A549 (cell line): ENCODE results near the gene PVALEF.

ENCODE experiments used
- CBX8 ChIP-seq: fragments of 200-600 bp; sonication (generic); IDR thresholded peaks from 2 replicates; pipeline ENCODE4 v1.6.1; 2016
- CHD2 ChIP-seq: fragments of 150-350 bp; IDR thresholded peaks from 2 replicates; pipeline ENCODE4 v1.6.1; 2014; ENCODE audit warnings: low read length; ENCODE audit not compliant: partially characterized antibody
- CTCF ChIP-seq: fragments of >200 bp; sonication (Bioruptor Twin); formaldehyde crosslinking; IDR thresholded peaks from 3 replicates; pipeline ENCODE4 v1.5.1; 2016
- EP300 ChIP-seq, 2 experiments: fragments of >200 bp; sonication (Bioruptor Twin); formaldehyde crosslinking; IDR thresholded peaks; 2 replicates in 1 of 2; 3 replicates in 1 of 2; pipeline ENCODE4 v1.6.1; 2016 to 2017
- FOSL2 ChIP-seq, 2 experiments: fragments of 450-650 bp in 1 of 2; fragments of >200 bp in 1 of 2; sonication (Bioruptor Twin) in 1 of 2; formaldehyde crosslinking; IDR thresholded peaks; 2 replicates each; pipeline versions ENCODE4 v1.5.0 to v1.6.1; 2016 to 2020; ENCODE audit warnings: mild to moderate bottlenecking in 1 of 2, moderate library complexity in 1 of 2
- HOXB5 ChIP-seq: fragments of 250-450 bp; sonication (Bioruptor Pico); IDR thresholded peaks from 2 replicates; pipeline ENCODE4 v1.5.0; 2020; ENCODE audit warnings: mild to moderate bottlenecking, moderate library complexity
- JUN ChIP-seq, 2 experiments: fragments of >200 bp; sonication (Bioruptor Twin); formaldehyde crosslinking; IDR thresholded peaks; 2 replicates in 1 of 2; 3 replicates in 1 of 2; pipeline ENCODE4 v1.6.1; 2016 to 2017
- MAX ChIP-seq: IDR thresholded peaks from 2 replicates; pipeline ENCODE4 v1.6.1; 2012
- MAZ ChIP-seq: fragments of 150-350 bp; IDR thresholded peaks from 2 replicates; pipeline ENCODE4 v1.6.1; 2014; ENCODE audit warnings: antibody characterized with exemption, low read depth, low read length, borderline replicate concordance
- POLR2A ChIP-seq: IDR thresholded peaks from 2 replicates; pipeline ENCODE4 v1.6.1; 2012; ENCODE audit warnings: mild to moderate bottlenecking, low read length
- REST ChIP-seq: fragments of 200-600 bp; sonication (generic); IDR thresholded peaks from 2 replicates; pipeline ENCODE4 v1.6.1; 2016; ENCODE audit warnings: antibody characterized with exemption, mild to moderate bottlenecking, moderate library complexity
- SMC3 ChIP-seq: fragments of >200 bp; sonication (Bioruptor Twin); formaldehyde crosslinking; IDR thresholded peaks from 3 replicates; pipeline ENCODE4 v1.6.1; 2018; ENCODE audit warnings: inconsistent platforms

- TF ChIP-seq CTCF (no peak), MAZ (no peak), SMC3 (no peak), POLR2A (no peak), HOXB5 (CRISPR knock-in tag) (no peak), CHD2 (no peak), CBX8 (no peak), FOSL2 (IDR thresholded peaks at IDR 0.05) (no peak), FOSL2 (CRISPR knock-in tag; IDR thresholded peaks at IDR 0.05) (no peak), REST (no peak), MAX (no peak), JUN (IDR thresholded peaks at IDR 0.05) (no peak), EP300 (IDR thresholded peaks at IDR 0.05) (no peak)
These were observed 33.6 kb downstream of the PVALEF start for GRCh38 chr17:81198826-81199481.
